ENCODE data around the gene EN2. TPM values are rescaled to one million over a fixed set of nuclear protein-coding genes. Genes with fewer than 3 reads are reported as not detected.

The EN2 gene
- total RNA-seq, 1 experiment from 2014 or later, result not detected

GRCh38 chr7:155461631-155462030, 3.7 kb downstream of the EN2 start:
- Histone ChIP-seq H3K4me2 (no peak overlapping the region), H3K4me3 (no peak overlapping the region), H2AFZ (no peak overlapping the region), H3K9me2 (ENCODE audit: insufficient read depth) (no peaks in the 10 kb centered on the region), H4K20me1 (ENCODE audit: insufficient read depth) (no peaks in the 10 kb centered on the region), H3K9me3 (ENCODE audit: insufficient read depth, low read depth) (no peaks in the 10 kb centered on the region), H3F3A (ENCODE audit: insufficient read depth, low read depth) (no peaks in the 10 kb centered on the region), H3K36me3 (ENCODE audit: low read depth) (no peaks in the 10 kb centered on the region), H3K27ac (no peak overlapping the region), H3K27me3 (ENCODE audit: insufficient read depth, low read depth) (peaks cover 74% of the 10 kb centered on the region), H3K4me1 (replicated peaks; ENCODE audit: insufficient read depth) (no peaks in the 10 kb centered on the region), H3K79me2 (ENCODE audit: low read depth) (no peaks in the 10 kb centered on the region)
- intact Hi-C loops (cut with micrococcal nuclease; ENCODE audit: unreplicated experiment), result no loop called here
- CTCF ChIA-PET, result no interaction called here
- TF ChIP-seq EZH2 (IDR thresholded peaks at IDR 0.05; ENCODE audit: low read depth), result no peak
- TF ChIP-seq CTCF (conservative IDR thresholded peaks at IDR 0.05), result no peak
- POLR2A ChIA-PET (ENCODE audit: unreplicated experiment), result no interaction called here
- BruUV-seq (replicated peaks), result no TSS peak
- DNase-seq, result no peak

GRCh38 chr7:155462163-155462735, 4.3 kb downstream of the EN2 start:
- H3K27ac ChIP-seq, result no peak overlapping the region
- H2AFZ ChIP-seq, result no peak overlapping the region
- POLR2A ChIA-PET (ENCODE audit: unreplicated experiment), result no interaction called here
- no TSS peak for BruUV-seq (replicated peaks)
- no peaks in the 10 kb centered on the region for H4K20me1 ChIP-seq (ENCODE audit: insufficient read depth)
- no peaks in the 10 kb centered on the region for H3F3A ChIP-seq (ENCODE audit: insufficient read depth, low read depth)
- no peaks in the 10 kb centered on the region for H3K9me2 ChIP-seq (ENCODE audit: insufficient read depth)
- H3K4me2 ChIP-seq, result no peak overlapping the region
- peaks cover 80% of the 10 kb centered on the region for H3K27me3 ChIP-seq (ENCODE audit: insufficient read depth, low read depth)
- no peak overlapping the region for H3K4me3 ChIP-seq
- no peaks in the 10 kb centered on the region for H3K9me3 ChIP-seq (ENCODE audit: insufficient read depth, low read depth)
- TF ChIP-seq EZH2 (IDR thresholded peaks at IDR 0.05; ENCODE audit: low read depth), result no peak
- no peak for TF ChIP-seq CTCF (conservative IDR thresholded peaks at IDR 0.05)
- intact Hi-C loops (cut with micrococcal nuclease; ENCODE audit: unreplicated experiment), result no loop called here
- CTCF ChIA-PET, result no interaction called here
- no peak for DNase-seq
- H3K36me3 ChIP-seq (ENCODE audit: low read depth), result no peaks in the 10 kb centered on the region
- no peaks in the 10 kb centered on the region for H3K79me2 ChIP-seq (ENCODE audit: low read depth)
- H3K4me1 ChIP-seq (replicated peaks; ENCODE audit: insufficient read depth), result no peaks in the 10 kb centered on the region

- Histone ChIP-seq H2AFZ (no peak overlapping the region), H3K27me3 (ENCODE audit: insufficient read depth, low read depth) (peaks cover 90% of the 10 kb centered on the region), H3F3A (ENCODE audit: insufficient read depth, low read depth) (no peaks in the 10 kb centered on the region), H3K9me3 (ENCODE audit: insufficient read depth, low read depth) (no peaks in the 10 kb centered on the region), H3K36me3 (ENCODE audit: low read depth) (no peaks in the 10 kb centered on the region), H4K20me1 (ENCODE audit: insufficient read depth) (no peaks in the 10 kb centered on the region), H3K4me1 (replicated peaks; ENCODE audit: insufficient read depth) (no peaks in the 10 kb centered on the region), H3K9me2 (ENCODE audit: insufficient read depth) (no peaks in the 10 kb centered on the region), H3K4me3 (no peak overlapping the region), H3K79me2 (ENCODE audit: low read depth) (no peaks in the 10 kb centered on the region), H3K4me2 (no peak overlapping the region), H3K27ac (no peak overlapping the region)
- no peak for DNase-seq
- intact Hi-C loops (cut with micrococcal nuclease; ENCODE audit: unreplicated experiment), result no loop called here
- no TSS peak for BruUV-seq (replicated peaks)
- ChIA-PET CTCF (no interaction called here), POLR2A (ENCODE audit: unreplicated experiment) (no interaction called here)
- no peak for TF ChIP-seq CTCF (conservative IDR thresholded peaks at IDR 0.05)
- TF ChIP-seq EZH2 (IDR thresholded peaks at IDR 0.05; ENCODE audit: low read depth), result no peak
Observed at GRCh38 chr7:155463114-155463811, 5.3 kb downstream of the EN2 start.
